Hematopoietic multipotent progenitor cell treated with erythropoietin and hydrocortisone succinate and interleukin-3 and kit ligand, for 8 days (in vitro differentiated cells): Measurements from ENCODE around the gene RRAD.
"Not testable (repeated sequence)": the region's sequence is repeated elsewhere in the genome, so short reads cannot be mapped to it uniquely, and the experiment has no call there.

ENCODE experiments used
- DNase-seq: peaks from one replicate; pipeline ENCODE4 v3.0.0-alpha.2; 2015

Gene RRAD

GRCh38 chr16:66950437-66950836, 25.1 kb upstream of the RRAD start:
- DNase-seq: no peak

GRCh38 chr16:66949472-66949871, 24.1 kb upstream of the RRAD start:
- DNase-seq: no peak

GRCh38 chr16:66948837-66949225, 23.5 kb upstream of the RRAD start:
- DNase-seq: no peak

- no peak for DNase-seq
These were observed 22.9 kb upstream of the RRAD start for GRCh38 chr16:66948134-66948836.

- peak; percentile 93 for DNase-seq
These were observed 22.1 kb upstream of the RRAD start for GRCh38 chr16:66947302-66948065.

- no peak for DNase-seq
These were observed 21.6 kb upstream of the RRAD start for GRCh38 chr16:66946974-66947301.

- DNase-seq: no peak
These were observed 21.2 kb upstream of the RRAD start for GRCh38 chr16:66946541-66946940.

GRCh38 chr16:66945939-66946338, 20.6 kb upstream of the RRAD start:
- DNase-seq: no peak

GRCh38 chr16:66944971-66945370, 19.6 kb upstream of the RRAD start:
- DNase-seq: not testable (repeated sequence)

- DNase-seq: no peak
These were observed 18.7 kb upstream of the RRAD start for GRCh38 chr16:66944054-66944441.

GRCh38 chr16:66943426-66944053, 18.2 kb upstream of the RRAD start:
- no peak for DNase-seq

GRCh38 chr16:66942981-66943380, 17.6 kb upstream of the RRAD start:
- DNase-seq: no peak

- no peak for DNase-seq
These were observed 14.9 kb upstream of the RRAD start for GRCh38 chr16:66940236-66940635.

GRCh38 chr16:66939366-66939765, 14.0 kb upstream of the RRAD start:
- no peak for DNase-seq

- no peak for DNase-seq
These were observed 12.5 kb upstream of the RRAD start for GRCh38 chr16:66937725-66938337.

- peak; percentile 61 for DNase-seq
These were observed 11.7 kb upstream of the RRAD start for GRCh38 chr16:66936889-66937554.

GRCh38 chr16:66936462-66936861, 11.1 kb upstream of the RRAD start:
- no peak for DNase-seq

GRCh38 chr16:66935314-66936011, 10.1 kb upstream of the RRAD start, which contains the start of gene CES2:
Gene CES2, plus strand, starts transcription at chr16:66935516. Its CDS starts 120 bp downstream, at chr16:66935636.
- DNase-seq: no peak

GRCh38 chr16:66934839-66935313, 9.5 kb upstream of the RRAD start:
- DNase-seq: not testable (repeated sequence)

GRCh38 chr16:66934138-66934838, 9.0 kb upstream of the RRAD start, which contains the start of gene CIAO2B:
Gene CIAO2B, minus strand, starts transcription at chr16:66934402. Its CDS starts 38 bp downstream, at chr16:66934364.
- DNase-seq: peak; percentile 85

GRCh38 chr16:66933776-66934137, 8.4 kb upstream of the RRAD start:
- no peak for DNase-seq

- no peak for DNase-seq
These were observed 6.7 kb upstream of the RRAD start for GRCh38 chr16:66932076-66932475.
